Measurements from ENCODE around the gene CLIC4.

DNA sequence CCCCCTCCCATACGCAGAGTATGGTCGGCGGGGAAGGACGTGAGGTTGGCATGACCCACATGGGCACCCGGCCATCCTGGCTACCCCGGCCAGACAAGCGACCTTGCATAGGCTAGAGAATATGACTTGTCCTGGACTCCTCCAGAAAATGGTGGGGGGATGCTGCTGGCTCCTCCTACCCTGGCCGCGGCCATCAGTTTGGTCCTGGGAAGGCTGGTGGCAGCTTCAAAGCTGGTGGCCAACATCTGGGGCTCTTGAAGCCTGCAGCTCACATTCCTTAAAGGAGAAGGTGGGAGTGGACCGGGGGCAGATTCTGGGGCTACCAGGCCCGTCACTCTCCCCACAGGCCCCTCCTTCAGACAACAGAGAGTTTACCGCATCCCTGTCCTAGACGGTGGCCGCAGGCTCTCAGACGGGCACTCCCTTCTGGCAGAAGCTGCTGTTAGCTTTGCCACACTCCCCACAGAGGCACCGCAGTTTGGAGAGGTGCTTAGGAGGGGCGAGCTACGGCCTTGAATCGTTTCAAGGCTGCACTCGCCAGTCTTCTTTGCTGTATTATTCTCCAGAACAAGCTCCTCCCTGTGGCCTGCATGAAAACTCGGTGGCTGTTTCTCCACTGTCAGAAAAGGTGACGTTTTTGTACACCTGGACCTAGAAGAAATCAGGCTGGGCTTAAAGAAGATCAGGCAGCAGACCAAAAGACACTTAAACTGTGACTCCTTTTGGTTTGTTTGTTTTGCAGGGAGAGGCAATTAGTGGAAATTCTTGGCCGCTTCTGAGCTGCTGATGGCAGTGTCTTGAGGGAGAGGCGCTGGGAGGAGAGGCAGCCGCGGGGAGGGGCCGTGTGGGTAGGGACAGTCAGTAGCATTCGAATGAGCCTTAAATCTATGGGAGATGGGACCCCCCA lies 116.8 kb downstream of the CLIC4 start:
- TF ChIP-seq CTCF (IDR thresholded peaks at IDR 0.05): no peak
- TF ChIP-seq POLR2A (IDR thresholded peaks at IDR 0.05): no peak
